Measurements from ENCODE around the gene EEPD1.

GRCh38 chr7:36103837-36104561 lies 49.1 kb upstream of the EEPD1 start:
- TF ChIP-seq FOXA1 (IDR thresholded peaks at IDR 0.05) (no peak), SUZ12 (IDR thresholded peaks at IDR 0.05) (no peak), ZNF384 (IDR thresholded peaks at IDR 0.05) (no peak), BHLHE40 (IDR thresholded peaks at IDR 0.05; ENCODE audit: borderline replicate concordance) (no peak), SP1 (IDR thresholded peaks at IDR 0.05) (no peak), LEF1 (IDR thresholded peaks at IDR 0.05; ENCODE audit: borderline replicate concordance) (no peak), PKNOX1 (IDR thresholded peaks at IDR 0.05) (no peak)

Data from HEK293T (cell line).